HG03469 (cell line): ENCODE data around the gene BTBD9.
"Not testable (repeated sequence)": the region's sequence is repeated elsewhere in the genome, so short reads cannot be mapped to it uniquely, and the experiment has no call there.

Source experiments
- ATAC-seq: cut with Tn5 transposase; IDR thresholded peaks from one replicate; pipeline ENCODE4 v1.9.1; 2021; ENCODE audit warnings: mild to moderate bottlenecking, moderate library complexity, moderate number of reproducible peaks; ENCODE audit not compliant: unreplicated experiment

BTBD9 gene

GRCh38 chr6:38443352-38444144 is 196.2 kb downstream of the BTBD9 start:
- ATAC-seq: no peak

DNA sequence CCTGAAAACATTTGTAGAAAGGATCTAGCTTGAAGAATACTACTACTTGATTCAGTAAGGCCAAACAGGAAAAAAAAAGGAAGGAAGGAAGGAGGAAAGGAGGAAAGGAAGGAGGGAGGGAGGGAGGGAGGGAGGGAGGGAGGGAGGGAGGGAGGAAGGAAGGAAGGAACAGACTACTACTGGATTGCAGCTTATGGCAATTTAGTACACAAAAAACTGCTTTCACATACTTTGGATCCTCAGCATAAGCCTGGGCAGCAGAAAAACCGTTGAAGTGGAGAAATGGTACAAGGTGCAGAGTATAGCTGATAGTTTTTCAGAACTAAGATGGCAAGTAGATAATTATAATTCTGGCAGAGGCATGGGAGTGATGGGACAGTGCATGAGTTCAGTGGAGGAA is 201.6 kb downstream of the BTBD9 start:
- no peak for ATAC-seq

DNA sequence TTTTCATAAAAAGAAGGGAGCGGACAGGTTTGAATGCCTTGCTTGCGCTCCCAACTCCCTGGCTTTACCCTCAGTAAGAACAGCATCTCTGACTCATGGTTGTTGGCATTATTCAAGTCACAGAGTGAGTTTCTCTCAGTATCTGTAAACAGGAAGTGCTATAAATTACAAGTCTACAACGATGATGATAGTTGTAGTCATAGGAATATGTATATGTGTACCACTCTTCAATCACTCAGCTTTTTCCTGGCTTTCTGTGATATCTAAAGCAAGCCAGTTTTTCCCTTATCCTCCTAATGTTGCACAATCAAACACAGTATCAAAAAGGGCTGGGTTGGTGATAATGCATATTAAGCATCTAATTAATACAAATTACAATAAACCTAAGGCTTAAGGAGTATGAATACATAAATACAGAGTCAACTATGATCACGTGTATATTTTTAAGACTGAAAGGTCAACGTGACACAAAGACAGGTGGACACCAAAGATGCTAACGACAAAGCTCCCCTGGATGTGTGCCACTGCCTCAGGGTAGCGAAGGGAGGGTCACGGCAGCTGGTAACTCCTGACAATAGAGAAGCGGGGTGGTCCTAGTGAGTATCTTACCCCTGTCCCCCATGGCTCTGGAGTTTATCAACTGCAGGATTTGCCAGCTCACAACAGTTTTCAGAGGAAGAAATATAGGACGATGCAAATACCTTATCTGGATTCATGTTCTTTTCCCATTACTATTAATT is 202.8 kb downstream of the BTBD9 start:
- no peak for ATAC-seq

- ATAC-seq: no peak
Measured at GRCh38 chr6:38435330-38435729, 204.4 kb downstream of the BTBD9 start.

DNA sequence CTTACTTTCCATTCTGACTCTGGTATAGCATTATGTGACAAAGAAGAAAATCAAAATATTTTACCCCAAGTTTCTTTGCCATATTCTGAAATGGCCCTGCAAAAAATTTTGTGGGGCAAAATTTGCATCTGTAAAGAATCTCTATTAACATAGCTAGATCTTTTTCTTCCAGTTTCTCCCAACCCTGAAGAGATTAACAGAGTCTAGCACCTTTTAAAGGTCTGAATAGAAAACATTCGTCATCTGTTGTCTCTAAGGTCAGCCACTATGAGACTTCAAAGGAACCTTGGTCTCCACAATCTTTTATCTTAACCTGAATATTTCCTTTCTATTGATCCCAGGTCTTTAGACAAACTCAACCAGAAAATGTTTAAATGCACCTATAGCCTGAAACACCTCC is 205.7 kb downstream of the BTBD9 start:
- no peak for ATAC-seq

GRCh38 chr6:38432479-38432878 is 207.2 kb downstream of the BTBD9 start:
- ATAC-seq: no peak

GRCh38 chr6:38432079-38432478 is 207.7 kb downstream of the BTBD9 start:
- no peak for ATAC-seq

DNA sequence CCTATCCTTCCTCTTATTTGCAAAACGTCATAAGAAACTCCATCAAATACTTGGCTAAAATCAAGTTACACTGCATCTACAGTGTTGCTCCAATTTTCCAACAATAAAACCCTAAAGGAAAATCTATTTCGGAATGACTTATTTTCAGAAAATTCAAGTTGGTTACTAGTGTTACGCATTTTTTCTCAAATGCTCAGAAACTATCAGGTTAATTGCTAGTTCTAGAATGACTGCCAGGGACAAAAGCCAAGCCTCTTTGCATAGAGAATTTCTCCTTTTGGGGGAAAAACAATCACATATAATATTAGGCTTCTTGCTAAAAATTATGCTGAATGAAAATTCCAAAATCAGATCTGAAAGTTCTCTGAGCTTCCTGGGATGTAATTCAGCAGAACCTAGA is 210.2 kb downstream of the BTBD9 start:
- ATAC-seq: no peak

DNA sequence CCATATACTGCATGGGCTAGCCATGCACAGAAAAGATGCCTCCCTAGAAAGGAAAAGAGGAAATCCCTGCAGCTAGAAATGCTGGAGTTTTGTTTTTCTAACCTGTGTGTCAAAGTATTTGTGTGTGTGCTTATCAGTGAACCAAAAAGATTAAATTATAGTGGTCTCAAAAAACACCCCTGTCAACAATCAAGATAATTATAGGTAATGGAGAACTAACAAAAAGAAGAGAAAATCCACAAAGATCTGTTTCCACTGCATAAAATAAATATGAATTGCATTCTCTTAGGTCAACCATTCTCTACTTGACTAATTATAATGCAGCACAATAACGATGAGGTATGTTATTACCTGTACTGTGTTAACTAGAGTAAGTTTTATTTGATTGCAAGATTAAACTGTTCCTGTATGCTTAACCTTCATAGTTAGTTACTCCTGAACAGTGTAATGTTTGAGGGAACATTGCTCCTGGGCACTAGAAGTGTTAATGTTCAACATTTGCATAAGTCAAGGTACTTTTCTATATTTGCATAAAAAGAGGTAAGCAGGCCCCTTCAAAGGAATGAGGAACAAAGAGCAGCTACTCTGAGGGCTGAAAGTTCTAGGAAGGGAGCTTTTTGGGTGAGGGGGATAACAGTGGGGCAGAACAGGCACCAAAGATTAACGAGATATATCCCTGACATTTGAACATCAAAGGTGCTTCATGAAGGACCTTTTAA is 212.1 kb downstream of the BTBD9 start:
- ATAC-seq: no peak

- not testable (repeated sequence) for ATAC-seq
Measured at GRCh38 chr6:38425788-38426488, 213.8 kb downstream of the BTBD9 start.

DNA sequence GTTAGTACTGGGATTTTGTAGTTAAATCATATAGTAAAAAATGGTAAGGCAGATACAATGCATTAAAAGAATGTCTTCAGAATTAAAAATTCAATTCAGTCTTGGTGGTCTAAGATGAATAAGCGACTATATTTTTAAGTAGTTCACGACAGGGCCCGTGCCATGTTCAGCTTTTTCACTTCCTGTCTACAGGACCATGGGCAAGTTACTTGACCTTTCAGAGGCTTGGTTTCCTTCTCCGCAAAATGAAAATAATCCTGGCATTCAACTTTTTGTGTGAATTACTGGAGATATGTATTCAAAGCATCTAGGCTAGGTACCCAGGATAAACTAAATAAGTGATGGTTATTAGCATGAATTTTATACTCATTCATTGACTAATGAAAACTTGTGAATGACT is 216.0 kb downstream of the BTBD9 start:
- no peak for ATAC-seq

GRCh38 chr6:38420207-38420606 is 219.5 kb downstream of the BTBD9 start:
- ATAC-seq: no peak

- ATAC-seq: no peak
Measured at GRCh38 chr6:38417521-38417920, 222.2 kb downstream of the BTBD9 start.

DNA sequence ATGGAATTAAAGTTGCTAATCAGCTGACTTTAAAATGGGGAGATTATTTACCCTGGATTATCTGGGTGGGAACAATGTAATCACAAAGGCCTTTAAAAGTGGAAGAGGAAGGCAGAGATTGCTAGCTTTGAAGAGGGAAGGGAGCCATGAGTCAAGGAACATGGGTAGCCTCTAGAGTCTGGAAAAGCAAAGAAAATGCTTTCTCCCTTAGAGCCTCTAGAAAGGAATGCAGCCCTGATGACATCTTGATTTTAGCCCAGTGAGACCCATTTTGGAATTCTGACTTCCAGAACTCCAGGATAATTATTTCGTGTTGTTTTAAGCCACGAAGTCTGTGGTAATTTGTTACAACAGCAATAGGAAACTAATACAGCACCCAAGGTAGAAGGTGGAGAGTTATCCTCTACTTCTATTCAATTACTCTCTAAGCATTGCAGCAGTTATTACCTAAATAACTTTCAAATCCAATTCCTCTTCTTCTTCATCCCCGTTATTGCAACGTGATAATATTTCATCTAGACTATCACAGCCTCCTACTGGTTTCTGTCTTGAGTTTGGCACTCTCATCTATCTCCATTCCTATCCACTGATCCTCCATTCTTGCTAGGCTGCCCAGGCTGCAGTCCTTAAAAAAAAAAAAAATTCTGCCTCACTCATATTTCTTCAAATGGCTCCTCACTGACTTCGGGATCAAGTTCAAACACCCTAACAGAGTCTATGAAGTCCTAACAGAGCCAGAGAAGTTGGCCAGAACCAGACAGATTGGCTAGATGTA is 224.3 kb downstream of the BTBD9 start:
- ATAC-seq: no peak

GRCh38 chr6:38413102-38413800 is 226.5 kb downstream of the BTBD9 start:
- ATAC-seq: no peak

GRCh38 chr6:38407192-38407591 is 232.5 kb downstream of the BTBD9 start:
- no peak for ATAC-seq

DNA sequence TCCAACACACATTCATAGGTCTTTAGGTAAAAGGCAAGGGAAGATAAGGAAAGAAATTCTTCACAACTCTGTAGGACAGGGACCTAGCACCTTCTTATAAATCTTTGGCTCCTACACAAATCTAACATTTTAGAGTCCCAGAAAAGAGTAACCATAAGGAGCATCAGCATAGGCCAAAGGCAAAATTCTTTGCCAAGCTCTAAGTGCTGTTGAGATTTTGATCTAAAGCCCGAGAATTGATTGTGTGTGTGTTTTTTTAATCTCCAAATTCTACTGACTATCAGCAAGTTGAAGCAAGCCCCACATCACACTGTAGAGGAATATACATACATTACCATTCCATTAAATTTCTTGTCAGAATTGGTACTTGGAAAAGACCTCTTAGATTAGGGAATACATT is 233.6 kb downstream of the BTBD9 start:
- no peak for ATAC-seq

- no peak for ATAC-seq
Measured at GRCh38 chr6:38404900-38405556, 234.7 kb downstream of the BTBD9 start.

DNA sequence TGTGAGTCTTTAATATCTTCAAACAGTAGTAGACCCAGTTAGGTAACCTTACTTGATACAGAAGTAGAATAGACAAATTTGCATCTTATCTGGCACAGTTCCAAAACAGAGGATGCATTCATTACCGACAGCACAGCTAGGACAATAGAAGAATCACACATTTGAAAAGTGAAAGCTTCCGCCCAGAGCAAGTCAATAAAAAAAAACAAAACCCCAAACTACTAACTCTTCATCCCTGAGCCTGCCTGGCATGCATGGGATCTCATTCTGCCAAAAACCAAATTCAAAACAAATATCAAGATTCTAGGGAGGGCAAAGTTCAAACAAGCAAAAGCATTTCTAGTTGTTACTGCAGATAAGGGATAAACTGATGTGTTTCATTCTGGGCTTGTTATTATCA is 235.4 kb downstream of the BTBD9 start:
- ATAC-seq: no peak
